ENCODE results near the gene SDC3.

The SDC3 gene

GRCh38 chr1:30928171-30928570 lies 19.6 kb upstream of the SDC3 start:
- no peak for DNase-seq

GRCh38 chr1:30927448-30927847 lies 18.9 kb upstream of the SDC3 start:
- DNase-seq, result no peak

- DNase-seq, result no peak
These were observed 15.0 kb upstream of the SDC3 start for GRCh38 chr1:30923597-30923996.

- DNase-seq, result no peak
These were observed 12.3 kb upstream of the SDC3 start for GRCh38 chr1:30920827-30921226.

GRCh38 chr1:30919025-30919881 lies 10.7 kb upstream of the SDC3 start:
- DNase-seq, result no peak

GRCh38 chr1:30916296-30916695 lies 7.7 kb upstream of the SDC3 start:
- DNase-seq, result no peak

GRCh38 chr1:30915491-30916230 lies 7.1 kb upstream of the SDC3 start:
- DNase-seq, result no peak

GRCh38 chr1:30914931-30915330 lies 6.4 kb upstream of the SDC3 start:
- no peak for DNase-seq

GRCh38 chr1:30914587-30914922 lies 6.0 kb upstream of the SDC3 start:
- no peak for DNase-seq

- no peak for DNase-seq
These were observed 4.5 kb upstream of the SDC3 start for GRCh38 chr1:30912913-30913652.

- DNase-seq, result no peak
These were observed 3.7 kb upstream of the SDC3 start for GRCh38 chr1:30912224-30912623.

- peak; percentile 67 for DNase-seq
These were observed 2.7 kb upstream of the SDC3 start for GRCh38 chr1:30911059-30911954.

GRCh38 chr1:30909365-30910068 lies 959 bp upstream of the SDC3 start:
- no peak for DNase-seq

- DNase-seq, result no peak
These were observed 252 bp downstream of the SDC3 start for GRCh38 chr1:30908316-30908695.

- DNase-seq, result no peak
These were observed 860 bp downstream of the SDC3 start for GRCh38 chr1:30907481-30908315.

- no peak for DNase-seq
These were observed 1.7 kb downstream of the SDC3 start for GRCh38 chr1:30906631-30907441.

GRCh38 chr1:30905916-30906620 lies 2.5 kb downstream of the SDC3 start:
- no peak for DNase-seq

GRCh38 chr1:30905403-30905802 lies 3.2 kb downstream of the SDC3 start:
- no peak for DNase-seq

- no peak for DNase-seq
These were observed 3.6 kb downstream of the SDC3 start for GRCh38 chr1:30904962-30905335.
